Type B pancreatic cell (in vitro differentiated cells): ENCODE data around the gene SIPA1L3. TPM values are rescaled to one million over a fixed set of nuclear protein-coding genes. Genes with fewer than 3 reads are reported as not detected.
A peak's percentile ranks its signal among the peaks of the same experiment; 100 is the strongest.

Experiments used
- DNase-seq: peaks from one replicate; pipeline ENCODE4 v3.0.0; 2021; ENCODE audit warnings: mixed read lengths; ENCODE audit not compliant: unreplicated experiment; ENCODE audit errors: extremely low spot score
- H3K27ac Mint-ChIP-seq: 2 replicates; pipeline ENCODE4 v1.8.0; 2021; ENCODE audit warnings: mild to moderate bottlenecking, mixed read lengths
- H3K27me3 Mint-ChIP-seq: 2 replicates; pipeline ENCODE4 v1.8.0; 2021; ENCODE audit warnings: mixed read lengths
- H3K36me3 Mint-ChIP-seq: 2 replicates; pipeline ENCODE4 v1.8.0; 2021; ENCODE audit warnings: mixed read lengths
- H3K4me1 Mint-ChIP-seq: one replicate; pipeline ENCODE4 v1.8.0; 2021; ENCODE audit warnings: mixed read lengths; ENCODE audit not compliant: unreplicated experiment
- H3K4me3 Mint-ChIP-seq: 2 replicates; pipeline ENCODE4 v1.8.0; 2021; ENCODE audit warnings: mild to moderate bottlenecking, mixed read lengths
- H3K9me3 Mint-ChIP-seq: 2 replicates; pipeline ENCODE4 v1.8.0; 2021; ENCODE audit warnings: mixed read lengths
- CTCF ChIP-seq: fragments of 200-600 bp; sonication (generic); conservative IDR thresholded peaks from 2 replicates; pipeline ENCODE4 v1.5.0; 2021; ENCODE audit warnings: antibody characterized with exemption, mild to moderate bottlenecking
- total RNA-seq: library from RNA; stranded (reverse); gene quantifications from 2 replicates; pipeline ENCODE4 v1.2.1, GENCODE V29; 2021; ENCODE audit warnings: low replicate concordance

SIPA1L3 gene
- total RNA-seq, 1 donor from 2014 or later = 53.7 TPM

- Mint-ChIP-seq H3K4me1 (peaks cover 4% of the 10 kb centered on the region), H3K4me3 (no peak overlapping the region), H3K36me3 (no peaks in the 10 kb centered on the region), H3K27ac (no peak overlapping the region), H3K9me3 (no peaks in the 10 kb centered on the region), H3K27me3 (no peaks in the 10 kb centered on the region)
- TF ChIP-seq CTCF = no peak
- DNase-seq = no peak
Observed at GRCh38 chr19:37995346-37995745, 88.3 kb downstream of the SIPA1L3 start.

GRCh38 chr19:37997911-37998344 lies 90.9 kb downstream of the SIPA1L3 start:
- no peak for TF ChIP-seq CTCF
- no peaks in the 10 kb centered on the region for H3K27me3 Mint-ChIP-seq
- no peaks in the 10 kb centered on the region for H3K4me1 Mint-ChIP-seq
- no peak overlapping the region for H3K4me3 Mint-ChIP-seq
- H3K9me3 Mint-ChIP-seq = no peaks in the 10 kb centered on the region
- DNase-seq = no peak
- no peak overlapping the region for H3K27ac Mint-ChIP-seq
- H3K36me3 Mint-ChIP-seq = no peaks in the 10 kb centered on the region

- no peak for TF ChIP-seq CTCF
- Mint-ChIP-seq H3K36me3 (no peaks in the 10 kb centered on the region), H3K4me1 (no peaks in the 10 kb centered on the region), H3K27ac (peak overlapping the region; percentile 26), H3K4me3 (no peak overlapping the region), H3K27me3 (no peaks in the 10 kb centered on the region), H3K9me3 (no peaks in the 10 kb centered on the region)
- DNase-seq = no peak
Observed at GRCh38 chr19:37998801-37999308, 91.8 kb downstream of the SIPA1L3 start.

GRCh38 chr19:37999309-38000213 lies 92.6 kb downstream of the SIPA1L3 start:
- no peak overlapping the region for H3K4me3 Mint-ChIP-seq
- no peaks in the 10 kb centered on the region for H3K27me3 Mint-ChIP-seq
- H3K4me1 Mint-ChIP-seq = no peaks in the 10 kb centered on the region
- no peak for DNase-seq
- peak overlapping the region; percentile 26 for H3K27ac Mint-ChIP-seq
- TF ChIP-seq CTCF = no peak
- H3K9me3 Mint-ChIP-seq = no peaks in the 10 kb centered on the region
- no peaks in the 10 kb centered on the region for H3K36me3 Mint-ChIP-seq

- Mint-ChIP-seq H3K4me3 (no peak overlapping the region), H3K27me3 (no peaks in the 10 kb centered on the region), H3K27ac (no peak overlapping the region), H3K9me3 (no peaks in the 10 kb centered on the region), H3K36me3 (no peaks in the 10 kb centered on the region), H3K4me1 (peaks cover 3% of the 10 kb centered on the region)
- no peak for DNase-seq
- TF ChIP-seq CTCF = no peak
Observed at GRCh38 chr19:38001158-38001781, 94.3 kb downstream of the SIPA1L3 start.
